A549 (cell line): ENCODE results near the gene RAB23. TPM values are rescaled to one million over a fixed set of nuclear protein-coding genes. Genes with fewer than 3 reads are reported as not detected.

Source experiments
- ATAC-seq, 2 experiments: fragments of 200-7000 bp in 1 of 2; fragments of >200 bp in 1 of 2; cut with Nextera tagmentation in 1 of 2; cut with Tn5 transposase in 1 of 2; 3 replicates each; pipeline versions ENCODE4 v1.8.0 to v1.9.1; 2018 to 2020; ENCODE audit warnings: mild to moderate bottlenecking in 1 of 2, moderate library complexity in 1 of 2
- CTCF ChIA-PET: fragments of 300-600 bp; sonication (Branson Sonifier 250); formaldehyde crosslinking; extraction: SDS; loops from one replicate; lab custom pipeline; 2021; ENCODE audit warnings: antibody characterized with exemption, inconsistent platforms; lab: Yijun Ruan, JAX
- POLR2A ChIA-PET: fragments of 350-600 bp; formaldehyde crosslinking; extraction: SDS; loops from one replicate; lab custom pipeline; 2021; ENCODE audit warnings: antibody characterized with exemption, inconsistent platforms; lab: Yijun Ruan, JAX
- DNase-seq, 2 experiments: peaks; one replicate each; pipeline versions ENCODE4 v3.0.0 to v3.0.0-alpha.2; 2011 to 2016; ENCODE audit warnings: low read depth in 1 of 2, low spot score in 1 of 2
- FAIRE-seq: peaks from 2 replicates; lab custom pipeline; 2011; peaks lifted over from hg19 to GRCh38; lab: Jason Lieb, UNC
- H3K27ac ChIP-seq, 2 experiments: fragments of >200 bp; sonication (Bioruptor Twin); formaldehyde crosslinking; 3 replicates each; pipeline ENCODE4 v1.5.1; 2016 to 2017
- H3K4me1 ChIP-seq: fragments of >200 bp; sonication (Bioruptor Twin); formaldehyde crosslinking; 3 replicates; pipeline ENCODE4 v1.6.1; 2016
- H3K4me2 ChIP-seq: fragments of >200 bp; sonication (Bioruptor Twin); formaldehyde crosslinking; 3 replicates; pipeline ENCODE4 v1.6.1; 2016
- H3K4me3 ChIP-seq: fragments of >200 bp; sonication (Bioruptor Twin); formaldehyde crosslinking; 3 replicates; pipeline ENCODE4 v1.5.1; 2016
- H3K9me3 ChIP-seq: fragments of >200 bp; sonication (Bioruptor Twin); formaldehyde crosslinking; 3 replicates; pipeline ENCODE4 v1.6.1; 2016
- BCL3 ChIP-seq: fragments of >200 bp; sonication (Bioruptor Twin); formaldehyde crosslinking; IDR thresholded peaks from 3 replicates; pipeline ENCODE4 v1.6.1; 2016
- CBX8 ChIP-seq: fragments of 200-600 bp; sonication (generic); IDR thresholded peaks from 2 replicates; pipeline ENCODE4 v1.6.1; 2016
- CHD4 ChIP-seq: fragments of 200-600 bp; sonication (generic); IDR thresholded peaks from 2 replicates; pipeline ENCODE4 v1.6.1; 2016; ENCODE audit warnings: antibody characterized with exemption, mild to moderate bottlenecking, borderline replicate concordance
- E2F6 ChIP-seq: IDR thresholded peaks from 2 replicates; pipeline ENCODE4 v1.6.1; 2012; ENCODE audit warnings: low read depth, borderline replicate concordance
- EP300 ChIP-seq, 2 experiments: fragments of >200 bp; sonication (Bioruptor Twin); formaldehyde crosslinking; IDR thresholded peaks; 2 replicates in 1 of 2; 3 replicates in 1 of 2; pipeline ENCODE4 v1.6.1; 2016 to 2017
- FOXS1 ChIP-seq: fragments of 250-450 bp; sonication (Bioruptor Pico); IDR thresholded peaks from 2 replicates; pipeline ENCODE4 v1.5.0; 2020; ENCODE audit warnings: mild to moderate bottlenecking, moderate library complexity
- HEYL ChIP-seq: fragments of 250-450 bp; sonication (Bioruptor Pico); IDR thresholded peaks from 2 replicates; pipeline ENCODE4 v1.8.0; 2021; ENCODE audit warnings: mild to moderate bottlenecking, moderate library complexity
- JUN ChIP-seq, 2 experiments: fragments of >200 bp; sonication (Bioruptor Twin); formaldehyde crosslinking; IDR thresholded peaks; 2 replicates in 1 of 2; 3 replicates in 1 of 2; pipeline ENCODE4 v1.6.1; 2016 to 2017
- MAFK ChIP-seq: fragments of 450-650 bp; IDR thresholded peaks from 2 replicates; pipeline ENCODE4 v1.6.1; 2014; ENCODE audit not compliant: partially characterized antibody
- PHF8 ChIP-seq: fragments of 200-600 bp; sonication (generic); IDR thresholded peaks from 2 replicates; pipeline ENCODE4 v1.6.1; 2016; ENCODE audit warnings: low read depth, mild to moderate bottlenecking, antibody characterized with exemption, moderate library complexity, borderline replicate concordance
- POLR2A ChIP-seq: IDR thresholded peaks from 2 replicates; pipeline ENCODE4 v1.6.1; 2012; ENCODE audit warnings: mild to moderate bottlenecking, low read length
- RCOR1 ChIP-seq: fragments of 150-350 bp; IDR thresholded peaks from 2 replicates; pipeline ENCODE4 v1.6.1; 2014; ENCODE audit warnings: antibody characterized with exemption, low read length, low read depth
- SMC3 ChIP-seq: fragments of >200 bp; sonication (Bioruptor Twin); formaldehyde crosslinking; IDR thresholded peaks from 3 replicates; pipeline ENCODE4 v1.6.1; 2018; ENCODE audit warnings: inconsistent platforms
- ZFP36 ChIP-seq: fragments of 450-650 bp; IDR thresholded peaks from 2 replicates; pipeline ENCODE4 v1.6.1; 2014; ENCODE audit warnings: borderline replicate concordance; ENCODE audit not compliant: partially characterized antibody
- ZNF302 ChIP-seq: fragments of 250-450 bp; sonication (Bioruptor Pico); IDR thresholded peaks from 2 replicates; pipeline ENCODE4 v1.9.0; 2021; ENCODE audit warnings: inconsistent platforms, mild to moderate bottlenecking, moderate library complexity
- WGBS: methylation state at CpG from one replicate; pipeline ENCODE4 v1.1.6; 2017; ENCODE audit errors: missing lambda C conversion rate; 5-methylcytosine and 5-hydroxymethylcytosine counted together
- polyA minus RNA-seq: library from RNA; depleted of rRNA, polyadenylated mRNA; stranded (reverse); fragments of >200 nt; gene quantifications from 2 replicates; pipeline ENCODE4 v1.2.3, GENCODE V29; 2011; rRNA and poly(A)+ RNA removed
- polyA plus RNA-seq, 4 experiments: library from polyadenylated mRNA; depleted of rRNA in 3 of 4; stranded (reverse); fragments of >200 nt; fragmentation: RNase III in 1 of 4; extraction: RNeasy Plus Mini Kit Qiagen cat#74134 plus additional on column Dnase treatment in 1 of 4; gene quantifications; 2 replicates in 3 of 4; 3 replicates in 1 of 4; pipeline ENCODE4 v1.2.3, GENCODE V29; 2011 to 2017
- TF ChIP-seq, protein P1 (sequence below): fragments of 200-600 bp; sonication (generic); IDR thresholded peaks from 2 replicates; pipeline ENCODE4 v1.6.1; 2016; ENCODE audit warnings: antibody characterized with exemption, mild to moderate bottlenecking, moderate library complexity

RAB23 gene
- polyA plus RNA-seq (2011; rRNA removed): 16.3 and 21.5 TPM in 2 replicates
- polyA plus RNA-seq (2012; cell fraction: cytosol; rRNA removed): 2.1 and 2.6 TPM in 2 replicates
- polyA plus RNA-seq (2012; cell fraction: nucleus; rRNA removed): 0.67 and 1.1 TPM in 2 replicates
- polyA plus RNA-seq (2017; fragmentation: RNase III; extraction: RNeasy Plus Mini Kit Qiagen cat#74134 plus additional on column Dnase treatment): 8.6 to 8.8 TPM (median 8.6 TPM) in 3 replicates
- polyA minus RNA-seq: 3.5 and 3.6 TPM in 2 replicates

- no peaks in the 10 kb centered on the region for H3K4me1 ChIP-seq
- no peaks in the 10 kb centered on the region for H3K9me3 ChIP-seq
- peak within 1 kb of the TSS; percentile 95 to 98 for H3K27ac ChIP-seq
- POLR2A ChIA-PET: interaction anchor here (0.8 to 1.8 kb wide), 3 partner anchors 9 to 94 kb away, joined by 3 to 10 read pairs (median 6); no protein-coding TSS in a partner anchor
- 2% methylated on average over 34 of the region's 69 CpGs for WGBS
- peak; percentile 87 to 95 for ATAC-seq
- TF ChIP-seq FOXS1 (no peak), JUN (IDR thresholded peaks at IDR 0.05) (peak; percentile 50 to 66; a peak in 2 of 5 replicates), SMC3 (no peak), ZNF302 (CRISPR knock-in tag) (no peak), EP300 (IDR thresholded peaks at IDR 0.05) (no peak), E2F6 (0 out of 2 replicates have a peak, but pooled peaks have one; percentile 32), POLR2A (peak; percentile 82), MAFK (no peak), PHF8 (peak; percentile 35; the same call in 1 of the 2 replicates), CHD4 (no peak), RCOR1 (no peak), BCL3 (peak; percentile 44; the same call in 1 of the 3 replicates), CBX8 (no peak)
- TF ChIP-seq, protein P1, sequence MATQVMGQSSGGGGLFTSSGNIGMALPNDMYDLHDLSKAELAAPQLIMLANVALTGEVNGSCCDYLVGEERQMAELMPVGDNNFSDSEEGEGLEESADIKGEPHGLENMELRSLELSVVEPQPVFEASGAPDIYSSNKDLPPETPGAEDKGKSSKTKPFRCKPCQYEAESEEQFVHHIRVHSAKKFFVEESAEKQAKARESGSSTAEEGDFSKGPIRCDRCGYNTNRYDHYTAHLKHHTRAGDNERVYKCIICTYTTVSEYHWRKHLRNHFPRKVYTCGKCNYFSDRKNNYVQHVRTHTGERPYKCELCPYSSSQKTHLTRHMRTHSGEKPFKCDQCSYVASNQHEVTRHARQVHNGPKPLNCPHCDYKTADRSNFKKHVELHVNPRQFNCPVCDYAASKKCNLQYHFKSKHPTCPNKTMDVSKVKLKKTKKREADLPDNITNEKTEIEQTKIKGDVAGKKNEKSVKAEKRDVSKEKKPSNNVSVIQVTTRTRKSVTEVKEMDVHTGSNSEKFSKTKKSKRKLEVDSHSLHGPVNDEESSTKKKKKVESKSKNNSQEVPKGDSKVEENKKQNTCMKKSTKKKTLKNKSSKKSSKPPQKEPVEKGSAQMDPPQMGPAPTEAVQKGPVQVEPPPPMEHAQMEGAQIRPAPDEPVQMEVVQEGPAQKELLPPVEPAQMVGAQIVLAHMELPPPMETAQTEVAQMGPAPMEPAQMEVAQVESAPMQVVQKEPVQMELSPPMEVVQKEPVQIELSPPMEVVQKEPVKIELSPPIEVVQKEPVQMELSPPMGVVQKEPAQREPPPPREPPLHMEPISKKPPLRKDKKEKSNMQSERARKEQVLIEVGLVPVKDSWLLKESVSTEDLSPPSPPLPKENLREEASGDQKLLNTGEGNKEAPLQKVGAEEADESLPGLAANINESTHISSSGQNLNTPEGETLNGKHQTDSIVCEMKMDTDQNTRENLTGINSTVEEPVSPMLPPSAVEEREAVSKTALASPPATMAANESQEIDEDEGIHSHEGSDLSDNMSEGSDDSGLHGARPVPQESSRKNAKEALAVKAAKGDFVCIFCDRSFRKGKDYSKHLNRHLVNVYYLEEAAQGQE: no peak
- H3K4me2 ChIP-seq: peak within 1 kb of the TSS; percentile 87
- peak; percentile 57 to 77 for DNase-seq
- peak within 1 kb of the TSS; percentile 100 for H3K4me3 ChIP-seq
- no peak for FAIRE-seq
- CTCF ChIA-PET: interaction anchor here (0.6 to 1.9 kb wide), 12 partner anchors 9 to 579 kb away, joined by 3 to 13 read pairs (median 3); partner anchors contain the start of genes DST and PRIM2
These were observed at the start of gene RAB23 for GRCh38 chr6:57221936-57222742. Gene RAB23 (minus strand): TSS chr6:57222307. CDS start chr6:57210380, 11,927 bp downstream.

GRCh38 chr6:57268294-57268640 lies 46.2 kb upstream of the RAB23 start:
- TF ChIP-seq HEYL (CRISPR knock-in tag): no peak
- no peak for TF ChIP-seq ZFP36
- TF ChIP-seq EP300 (IDR thresholded peaks at IDR 0.05): no peak
- TF ChIP-seq, all 56 proteins: peak for 0
- H3K4me2 ChIP-seq: peak overlapping the region; percentile 52; the same call in 2 of the 3 replicates
- FAIRE-seq: no peak
- no peak for DNase-seq
- CTCF ChIA-PET: interaction anchor here (0.8 to 4.6 kb wide), 6 partner anchors 14 to 78 kb away, joined by 3 to 24 read pairs (median 3); partner anchors contain the start of gene PRIM2
- no peak overlapping the region for H3K27ac ChIP-seq
- H3K4me1 ChIP-seq: peaks cover 4% of the 10 kb centered on the region; the same call in 1 of the 3 replicates
- no peak overlapping the region for H3K4me3 ChIP-seq
- ATAC-seq: no peak
- H3K9me3 ChIP-seq: no peaks in the 10 kb centered on the region
- POLR2A ChIA-PET: interaction anchor here (1.0 to 1.1 kb wide), 2 partner anchors 45 to 49 kb away, joined by 3 to 5 read pairs; partner anchors contain the start of gene PRIM2
